Fibroblast of villous mesenchyme (primary cell): ENCODE data around the gene MRTFB. TPM values are rescaled to one million over a fixed set of nuclear protein-coding genes. Genes with fewer than 3 reads are reported as not detected.

Experiments
- DNase-seq: peaks from one replicate; pipeline ENCODE4 v3.0.0-alpha.2; 2010; ENCODE audit warnings: low read depth
- H3K4me3 ChIP-seq: 2 replicates; pipeline ENCODE4 v1.5.1; 2011; ENCODE audit warnings: low read depth, mild to moderate bottlenecking, low read length
- CTCF ChIP-seq: IDR thresholded peaks from 2 replicates; pipeline ENCODE4 v1.5.1; 2012; ENCODE audit warnings: low read depth, mild to moderate bottlenecking, low read length; ENCODE audit not compliant: insufficient read depth
- total RNA-seq: library from RNA; depleted of rRNA; stranded (reverse); fragments of >200 nt; gene quantifications from 2 replicates; pipeline ENCODE4 v1.2.3, GENCODE V29; 2012

MRTFB gene
- total RNA-seq, 1 donor = 8.2 TPM

GRCh38 chr16:14187517-14188338 lies 116.6 kb downstream of the MRTFB start:
- no peak for DNase-seq
- no peak for TF ChIP-seq CTCF
- peak overlapping the region; percentile 10 for H3K4me3 ChIP-seq

- no peak for DNase-seq
- TF ChIP-seq CTCF = no peak
- no peak overlapping the region for H3K4me3 ChIP-seq
These were observed 122.3 kb downstream of the MRTFB start for GRCh38 chr16:14193316-14193871.

GRCh38 chr16:14194721-14195120 lies 123.6 kb downstream of the MRTFB start:
- no peak for DNase-seq
- no peak overlapping the region for H3K4me3 ChIP-seq
- no peak for TF ChIP-seq CTCF

- TF ChIP-seq CTCF = no peak
- H3K4me3 ChIP-seq = no peak overlapping the region
- peak; percentile 77 for DNase-seq
These were observed 124.9 kb downstream of the MRTFB start for GRCh38 chr16:14196011-14196410.

GRCh38 chr16:14196539-14196938 lies 125.4 kb downstream of the MRTFB start:
- H3K4me3 ChIP-seq = no peak overlapping the region
- peak; percentile 19 for DNase-seq
- no peak for TF ChIP-seq CTCF

GRCh38 chr16:14198012-14198411 lies 126.9 kb downstream of the MRTFB start:
- no peak for DNase-seq
- no peak for TF ChIP-seq CTCF
- H3K4me3 ChIP-seq = no peak overlapping the region
